ENCODE data around the gene GSTM3. TPM values are rescaled to one million over a fixed set of nuclear protein-coding genes. Genes with fewer than 3 reads are reported as not detected.

GSTM3 gene
- total and polyA plus RNA-seq, 2 of the 13 experiments (the other 11 are each of a cell fraction or from before 2014, with no cell fraction given): 127 to 142 TPM

DNA sequence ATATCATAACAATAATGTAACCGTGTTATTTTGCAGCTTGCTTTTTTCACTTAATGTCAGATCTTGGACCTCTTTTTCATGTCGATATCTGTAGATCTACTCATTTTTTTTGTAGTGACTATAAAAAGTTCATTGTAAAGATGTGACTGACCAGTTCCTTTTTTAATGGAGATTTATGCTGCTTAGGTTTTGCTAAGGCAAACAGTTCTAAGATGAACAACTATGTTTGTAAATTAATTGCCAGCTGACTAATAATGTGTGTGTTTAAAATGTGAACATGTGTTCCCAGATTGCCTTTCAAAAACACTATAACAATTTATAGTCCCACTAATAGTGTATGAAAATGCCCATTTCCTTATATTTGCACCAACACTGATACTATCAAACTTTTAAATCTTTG lies 41.0 kb upstream of the GSTM3 start:
- ATAC-seq (no peak), DNase-seq (ENCODE audit: low spot score) (no peak), FAIRE-seq (no peak)
- WGBS (ENCODE audit: low lambda C conversion rate): 33% methylated on average over 2 of the region's 2 CpGs
- BruUV-seq (replicated peaks): no TSS peak
- peaks cover 17% of the 10 kb centered on the region for H3K4me1 ChIP-seq (ENCODE audit: insufficient read depth, low read length)
- no peaks in the 10 kb centered on the region for H3K36me3 ChIP-seq (replicated peaks in 1 of 2; ENCODE audit: control insufficient read depth in 1 of 2, insufficient read depth in 2 of 2, low read length in 2 of 2)
- TF ChIP-seq TOE1 (CRISPR knock-in tag; IDR thresholded peaks at IDR 0.05): no peak
- TF ChIP-seq PHB2 (IDR thresholded peaks at IDR 0.05; ENCODE audit: partially characterized antibody): no peak
- no peak for TF ChIP-seq ZNF468 (CRISPR knock-in tag; IDR thresholded peaks at IDR 0.05)
- no peak for TF ChIP-seq ATRX (CRISPR knock-in tag; IDR thresholded peaks at IDR 0.05; ENCODE audit: borderline replicate concordance)
- no peak for TF ChIP-seq ZNF33A (CRISPR knock-in tag; IDR thresholded peaks at IDR 0.05; ENCODE audit: borderline replicate concordance)
- no peak for TF ChIP-seq MLLT10 (CRISPR knock-in tag; IDR thresholded peaks at IDR 0.05)
- no peak for TF ChIP-seq ARNTL (CRISPR knock-in tag; IDR thresholded peaks at IDR 0.05)
- TF ChIP-seq ZNF816 (CRISPR knock-in tag; IDR thresholded peaks at IDR 0.05; ENCODE audit: borderline replicate concordance): no peak
- no peak for TF ChIP-seq FIP1L1 (IDR thresholded peaks at IDR 0.05; ENCODE audit: borderline replicate concordance, insufficient read depth, low read depth, low read length)
- TF ChIP-seq ZNF205 (CRISPR knock-in tag; IDR thresholded peaks at IDR 0.05): no peak
- no peak for TF ChIP-seq SP1 (IDR thresholded peaks at IDR 0.05)
- TF ChIP-seq SP1 (CRISPR knock-in tag; IDR thresholded peaks at IDR 0.05): no peak
- TF ChIP-seq, protein P1, sequence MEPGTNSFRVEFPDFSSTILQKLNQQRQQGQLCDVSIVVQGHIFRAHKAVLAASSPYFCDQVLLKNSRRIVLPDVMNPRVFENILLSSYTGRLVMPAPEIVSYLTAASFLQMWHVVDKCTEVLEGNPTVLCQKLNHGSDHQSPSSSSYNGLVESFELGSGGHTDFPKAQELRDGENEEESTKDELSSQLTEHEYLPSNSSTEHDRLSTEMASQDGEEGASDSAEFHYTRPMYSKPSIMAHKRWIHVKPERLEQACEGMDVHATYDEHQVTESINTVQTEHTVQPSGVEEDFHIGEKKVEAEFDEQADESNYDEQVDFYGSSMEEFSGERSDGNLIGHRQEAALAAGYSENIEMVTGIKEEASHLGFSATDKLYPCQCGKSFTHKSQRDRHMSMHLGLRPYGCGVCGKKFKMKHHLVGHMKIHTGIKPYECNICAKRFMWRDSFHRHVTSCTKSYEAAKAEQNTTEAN (CRISPR knock-in tag; conservative IDR thresholded peaks at IDR 0.05): no peak
- no peak overlapping the region for H3K27ac ChIP-seq (ENCODE audit: extremely low read length, insufficient read depth, low read length)
- no peak overlapping the region for H3K4me3 ChIP-seq (replicated peaks in 1 of 3; ENCODE audit: insufficient read depth in 1 of 3, low read depth in 2 of 3, low read length in 3 of 3)
- in situ Hi-C loops (cut with HindIII; ENCODE audit: extremely low pct_ligation_motif_present, low pct_unique_long_range_greater_than_20kb): no loop called here
- ChIA-PET POLR2A (no interaction called here), CTCF (ENCODE audit: low intra/inter-chr PET ratio, low total read pairs) (no interaction called here)
- H3K27me3 ChIP-seq (ENCODE audit: control insufficient read depth in 1 of 2, insufficient read depth in 2 of 2, low read length in 2 of 2): peaks cover 0 to 3% of the 10 kb centered on the region in 2 experiments; a peak in 3 of 5 replicates
- no peaks in the 10 kb centered on the region for H4K20me1 ChIP-seq (ENCODE audit: insufficient read depth, low read length)
- no peak overlapping the region for H2AFZ ChIP-seq (ENCODE audit: low read length)
- intact Hi-C loops (cut with micrococcal nuclease; ENCODE audit: unreplicated experiment): no loop called here
- H3K79me2 ChIP-seq (ENCODE audit: insufficient read depth, low read length): no peaks in the 10 kb centered on the region
- peaks cover 8% of the 10 kb centered on the region for H3K9me3 ChIP-seq (ENCODE audit: low read length)
- no peak overlapping the region for H3K9ac ChIP-seq (ENCODE audit: insufficient read depth, low read depth, low read length)
- H3K4me2 ChIP-seq (ENCODE audit: low read depth, low read length): no peak overlapping the region

All from HepG2 (cell line).